Fibroblast of lung (primary cell): Measurements from ENCODE around the gene GPR61.

Experiments used
- CTCF ChIP-seq, 2 donors: IDR thresholded peaks in 1 of 2; conservative IDR thresholded peaks in 1 of 2; 1 replicate in 1 of 2; 2 replicates in 1 of 2; pipeline ENCODE4 v1.5.1; 2011 to 2012; ENCODE audit warnings: low read length in 2 of 2, control low read depth in 1 of 2, inconsistent platforms in 1 of 2, low read depth in 1 of 2, mild to moderate bottlenecking in 1 of 2
- EZH2 ChIP-seq: IDR thresholded peaks from 2 replicates; pipeline ENCODE4 v1.5.1; 2012; ENCODE audit warnings: low read length, control low read depth, mild to moderate bottlenecking; ENCODE audit errors: missing control alignments

GRCh38 chr1:109514846-109515245, 24.8 kb upstream of the GPR61 start:
- TF ChIP-seq EZH2, result no peak
- no peak for TF ChIP-seq CTCF (conservative IDR thresholded peaks at IDR 0.05 in 1 of 2, IDR thresholded peaks at IDR 0.05 in 1 of 2; ENCODE audit: low read depth in 1 of 2, low read length in 2 of 2)
